ENCODE measurements around the gene NFATC4. TPM values are rescaled to one million over a fixed set of nuclear protein-coding genes. Genes with fewer than 3 reads are reported as not detected.

Gene NFATC4
- total RNA-seq, 1 donor from 2014 or later, result 56.6 TPM

DNA sequence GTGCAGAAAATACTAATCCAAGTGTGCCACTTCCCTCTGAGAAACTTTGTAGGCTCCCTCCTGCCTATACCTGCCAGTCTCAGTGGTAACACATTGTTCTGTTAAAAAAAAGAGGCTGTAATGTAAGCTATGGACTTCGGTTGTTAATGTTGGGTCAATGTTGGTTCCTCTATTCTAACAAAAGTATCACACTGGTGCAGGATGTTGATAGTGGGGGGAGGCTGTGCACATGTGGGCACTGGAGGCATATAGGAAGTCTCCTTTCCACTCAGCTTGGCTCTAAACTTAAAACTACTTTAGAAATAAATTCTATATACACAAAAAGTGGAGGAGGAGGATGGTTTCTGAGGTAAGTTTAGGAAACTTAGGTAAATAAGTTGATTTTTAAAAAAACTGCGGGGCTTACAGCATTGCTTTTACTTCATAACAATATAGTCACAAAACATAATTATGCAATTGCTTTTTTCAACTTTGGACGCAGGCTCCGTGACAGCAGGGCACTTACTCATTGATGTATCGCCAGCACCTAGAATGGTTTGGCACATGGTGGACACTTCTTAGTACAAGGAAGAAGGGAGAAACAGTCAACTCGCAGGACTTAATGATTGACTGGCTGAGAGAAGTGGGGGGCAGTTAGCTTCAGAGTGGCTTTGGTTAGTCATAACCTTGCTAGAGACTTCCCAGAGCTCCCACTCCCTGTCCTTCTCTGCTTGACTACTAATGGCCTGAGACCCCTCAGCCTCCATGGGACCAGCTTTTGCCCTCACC is 22.9 kb downstream of the NFATC4 start:
- TF ChIP-seq, protein P1, sequence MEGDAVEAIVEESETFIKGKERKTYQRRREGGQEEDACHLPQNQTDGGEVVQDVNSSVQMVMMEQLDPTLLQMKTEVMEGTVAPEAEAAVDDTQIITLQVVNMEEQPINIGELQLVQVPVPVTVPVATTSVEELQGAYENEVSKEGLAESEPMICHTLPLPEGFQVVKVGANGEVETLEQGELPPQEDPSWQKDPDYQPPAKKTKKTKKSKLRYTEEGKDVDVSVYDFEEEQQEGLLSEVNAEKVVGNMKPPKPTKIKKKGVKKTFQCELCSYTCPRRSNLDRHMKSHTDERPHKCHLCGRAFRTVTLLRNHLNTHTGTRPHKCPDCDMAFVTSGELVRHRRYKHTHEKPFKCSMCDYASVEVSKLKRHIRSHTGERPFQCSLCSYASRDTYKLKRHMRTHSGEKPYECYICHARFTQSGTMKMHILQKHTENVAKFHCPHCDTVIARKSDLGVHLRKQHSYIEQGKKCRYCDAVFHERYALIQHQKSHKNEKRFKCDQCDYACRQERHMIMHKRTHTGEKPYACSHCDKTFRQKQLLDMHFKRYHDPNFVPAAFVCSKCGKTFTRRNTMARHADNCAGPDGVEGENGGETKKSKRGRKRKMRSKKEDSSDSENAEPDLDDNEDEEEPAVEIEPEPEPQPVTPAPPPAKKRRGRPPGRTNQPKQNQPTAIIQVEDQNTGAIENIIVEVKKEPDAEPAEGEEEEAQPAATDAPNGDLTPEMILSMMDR (IDR thresholded peaks at IDR 0.05; ENCODE audit: unreplicated experiment), result no peak
- no peak overlapping the region for H3K27ac Mint-ChIP-seq
- H3K4me3 Mint-ChIP-seq (ENCODE audit: low read depth), result no peak overlapping the region
- peaks cover 34% of the 10 kb centered on the region for H3K27me3 Mint-ChIP-seq
- H3K4me1 Mint-ChIP-seq (ENCODE audit: low read depth), result peaks cover 11% of the 10 kb centered on the region
- H3K9me3 Mint-ChIP-seq (ENCODE audit: low read depth), result no peaks in the 10 kb centered on the region
- no peak for DNase-seq (ENCODE audit: low spot score, unreplicated experiment)
- H3K36me3 Mint-ChIP-seq (ENCODE audit: insufficient read depth), result no peaks in the 10 kb centered on the region

DNA sequence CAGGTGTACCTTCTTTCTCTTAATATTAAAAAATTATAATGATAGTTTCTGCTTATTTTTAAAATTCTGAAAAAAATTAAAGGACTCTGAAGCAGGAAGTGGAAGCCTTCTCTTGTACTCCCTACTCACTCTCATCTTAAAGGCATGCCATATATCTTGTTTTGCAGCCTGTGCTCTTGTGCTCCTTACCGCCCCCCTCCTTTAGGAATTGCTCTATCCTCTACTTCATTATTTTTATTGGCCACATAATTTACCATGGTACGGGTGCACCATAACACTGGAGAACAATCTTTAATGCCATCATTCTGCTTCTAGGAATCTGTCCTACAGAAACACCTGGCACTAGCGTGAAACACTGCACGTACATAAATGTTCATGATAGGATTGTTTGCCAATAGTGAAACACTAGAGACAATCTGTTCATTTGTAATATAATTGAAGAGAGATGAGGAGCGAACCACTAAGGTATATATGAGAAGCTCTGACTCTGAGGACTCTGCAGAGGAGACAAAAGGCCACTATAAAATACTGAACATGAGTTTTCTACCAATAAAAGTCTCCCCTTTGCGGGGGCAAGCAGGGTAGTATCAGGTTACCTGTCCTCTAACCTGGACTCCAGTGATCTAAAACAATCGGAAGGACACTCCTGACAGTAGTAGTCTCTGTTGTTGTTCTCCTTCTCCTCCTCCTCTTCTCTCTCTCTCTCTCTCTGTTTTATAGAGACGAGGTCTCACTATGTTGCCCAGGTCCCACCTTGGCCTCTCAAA is 24.5 kb downstream of the NFATC4 start:
- peaks cover 7% of the 10 kb centered on the region for H3K4me1 Mint-ChIP-seq (ENCODE audit: low read depth)
- H3K9me3 Mint-ChIP-seq (ENCODE audit: low read depth), result no peaks in the 10 kb centered on the region
- TF ChIP-seq, protein P1 (IDR thresholded peaks at IDR 0.05; ENCODE audit: unreplicated experiment), result no peak
- no peak overlapping the region for H3K4me3 Mint-ChIP-seq (ENCODE audit: low read depth)
- H3K27ac Mint-ChIP-seq, result no peak overlapping the region
- DNase-seq (ENCODE audit: low spot score, unreplicated experiment), result no peak
- no peaks in the 10 kb centered on the region for H3K36me3 Mint-ChIP-seq (ENCODE audit: insufficient read depth)
- peaks cover 38% of the 10 kb centered on the region for H3K27me3 Mint-ChIP-seq

GRCh38 chr14:24394275-24394674 is 26.3 kb downstream of the NFATC4 start:
- DNase-seq (ENCODE audit: low spot score, unreplicated experiment), result no peak
- TF ChIP-seq, protein P1 (IDR thresholded peaks at IDR 0.05; ENCODE audit: unreplicated experiment), result no peak
- Mint-ChIP-seq H3K9me3 (ENCODE audit: low read depth) (no peaks in the 10 kb centered on the region), H3K27me3 (peaks cover 22% of the 10 kb centered on the region), H3K27ac (no peak overlapping the region), H3K36me3 (ENCODE audit: insufficient read depth) (no peaks in the 10 kb centered on the region), H3K4me3 (ENCODE audit: low read depth) (no peak overlapping the region), H3K4me1 (ENCODE audit: low read depth) (peaks cover 3% of the 10 kb centered on the region)

DNA sequence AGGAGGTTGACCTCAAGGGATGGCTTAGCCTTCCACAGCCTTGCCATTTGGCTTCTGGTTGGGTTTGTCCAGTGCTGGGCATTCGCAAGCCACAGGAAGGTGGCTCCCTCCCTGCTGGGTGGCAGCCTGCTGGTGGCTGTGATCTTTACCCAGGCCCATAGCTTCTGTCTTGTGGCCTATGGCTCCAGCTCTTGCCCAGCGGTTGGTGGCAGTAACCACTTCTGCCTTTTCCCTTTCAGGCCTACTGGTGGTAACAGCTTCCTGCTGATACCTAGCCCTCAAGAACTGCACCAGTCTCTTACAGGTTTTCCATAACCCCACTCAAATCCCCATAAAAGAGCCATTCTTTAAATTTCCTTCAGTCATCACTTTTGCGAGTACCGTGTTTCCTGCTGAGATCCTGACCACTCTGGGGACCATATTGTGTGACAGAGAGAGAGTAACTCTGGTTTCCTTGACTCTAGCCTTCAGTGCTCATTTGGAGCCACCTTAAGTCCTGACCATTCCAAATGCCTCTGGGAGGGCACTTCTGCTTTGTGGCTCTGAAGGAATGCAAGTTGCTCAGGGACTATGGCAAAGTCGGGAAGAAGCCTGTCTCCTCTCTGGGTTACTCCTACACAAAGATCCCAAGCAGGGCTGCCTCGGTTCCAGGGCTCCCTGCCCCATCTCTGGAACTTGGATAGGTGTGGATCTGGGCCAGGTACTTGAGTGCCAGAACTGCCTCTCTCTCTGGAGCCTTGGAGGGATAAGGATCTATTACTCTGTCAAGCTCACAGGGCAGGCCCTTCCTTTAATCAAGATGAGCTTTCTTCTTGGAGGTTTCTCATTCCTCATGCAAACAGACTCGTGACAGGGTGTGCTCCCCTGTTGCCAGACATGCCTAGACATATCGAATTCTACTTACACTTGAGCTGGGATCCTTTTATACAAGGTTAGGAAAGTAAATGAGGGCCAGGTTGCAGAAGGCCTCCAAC is 27.9 kb downstream of the NFATC4 start:
- peaks cover 13% of the 10 kb centered on the region for H3K4me1 Mint-ChIP-seq (ENCODE audit: low read depth)
- H3K27ac Mint-ChIP-seq, result no peak overlapping the region
- H3K27me3 Mint-ChIP-seq, result peaks cover 12% of the 10 kb centered on the region
- no peaks in the 10 kb centered on the region for H3K36me3 Mint-ChIP-seq (ENCODE audit: insufficient read depth)
- H3K4me3 Mint-ChIP-seq (ENCODE audit: low read depth), result no peak overlapping the region
- no peaks in the 10 kb centered on the region for H3K9me3 Mint-ChIP-seq (ENCODE audit: low read depth)
- TF ChIP-seq, protein P1 (IDR thresholded peaks at IDR 0.05; ENCODE audit: unreplicated experiment), result no peak
- DNase-seq (ENCODE audit: low spot score, unreplicated experiment), result no peak
